GM21390 (cell line): ENCODE results near the gene CCDC194.
A peak's percentile ranks its signal among the peaks of the same experiment; 100 is the strongest.

Experiments
- ATAC-seq: cut with Tn5 transposase; IDR thresholded peaks from one replicate; pipeline ENCODE4 v1.9.1; 2021; ENCODE audit not compliant: unreplicated experiment

CCDC194 gene

GRCh38 chr19:17406046-17406886 lies 12.3 kb upstream of the CCDC194 start:
- ATAC-seq = no peak

DNA sequence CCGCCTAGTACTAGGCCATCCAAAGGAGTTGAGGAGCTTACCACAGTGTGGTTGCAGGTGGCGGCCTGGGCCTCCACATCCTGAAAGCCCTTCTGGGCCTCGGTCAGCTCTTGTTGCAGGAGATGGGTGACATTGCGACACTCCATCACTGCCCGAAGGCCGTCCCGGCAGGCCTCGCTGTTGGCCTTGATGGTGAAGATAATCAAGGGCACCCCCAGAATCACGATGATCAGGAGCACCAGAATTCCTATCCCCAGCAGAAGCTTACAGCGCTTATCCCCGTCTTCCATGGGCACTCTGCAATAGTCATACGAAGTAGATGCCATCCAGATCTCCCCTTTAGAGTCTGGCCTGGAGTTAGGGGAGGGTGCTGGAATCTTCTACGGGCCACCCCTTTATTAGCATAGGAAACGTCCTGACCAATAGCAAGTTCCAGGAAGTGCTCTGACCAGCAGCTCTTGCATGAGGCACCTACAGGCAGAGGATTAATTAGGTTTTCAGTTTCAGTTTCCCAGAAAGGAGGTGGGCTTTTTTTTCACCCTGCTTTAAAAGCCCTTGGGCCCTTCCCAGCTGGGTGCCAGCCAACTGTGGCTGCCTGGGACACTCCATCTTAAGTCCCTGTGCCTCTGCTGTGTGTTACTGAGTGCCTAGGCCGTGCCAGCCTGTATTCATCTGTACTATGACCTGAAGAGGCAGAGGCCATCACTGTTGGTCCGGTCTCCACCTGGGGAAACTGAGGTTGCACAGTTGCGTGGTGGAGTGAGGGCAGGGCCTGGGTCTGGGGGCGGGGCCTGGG lies 11.5 kb upstream of the CCDC194 start, which contains the start of gene BST2:
BST2 (minus strand) TSS at position 381 of the 796 bp plus-strand sequence; CDS start at position 326, 55 bp downstream.
- peak; percentile 73 for ATAC-seq

DNA sequence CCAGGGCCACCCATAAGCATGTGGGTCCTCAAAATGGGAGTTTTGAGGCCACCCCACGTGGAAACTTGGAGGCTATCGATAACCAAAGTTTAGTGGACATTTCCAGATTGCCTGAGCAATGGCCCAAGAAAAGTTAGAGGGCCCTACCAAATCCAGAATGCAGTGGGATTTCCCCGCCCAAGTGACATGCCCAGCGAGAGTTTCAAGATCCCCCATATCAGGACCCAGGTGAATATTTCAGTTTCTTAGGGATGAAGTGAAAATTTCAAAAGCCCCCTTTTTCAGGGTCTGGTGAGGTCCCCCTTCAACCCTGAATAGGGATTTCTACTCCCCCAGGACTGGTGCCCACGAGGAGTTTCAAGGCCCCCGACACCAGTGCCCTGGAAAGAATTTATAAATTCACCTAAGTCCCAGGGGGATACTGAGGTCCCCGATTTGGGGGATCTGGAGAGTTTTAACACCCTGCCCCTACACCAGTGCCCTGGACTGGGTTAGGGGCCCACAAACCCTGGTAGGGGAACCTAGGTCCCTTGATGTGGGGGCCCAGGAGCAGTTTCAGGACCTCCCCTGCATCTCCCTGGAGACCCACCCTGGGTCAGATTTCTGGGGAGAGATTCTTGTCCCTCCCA lies 10.7 kb upstream of the CCDC194 start:
- ATAC-seq = peak; percentile 19

- no peak for ATAC-seq
Observed at GRCh38 chr19:17404015-17404414, 10.0 kb upstream of the CCDC194 start.

DNA sequence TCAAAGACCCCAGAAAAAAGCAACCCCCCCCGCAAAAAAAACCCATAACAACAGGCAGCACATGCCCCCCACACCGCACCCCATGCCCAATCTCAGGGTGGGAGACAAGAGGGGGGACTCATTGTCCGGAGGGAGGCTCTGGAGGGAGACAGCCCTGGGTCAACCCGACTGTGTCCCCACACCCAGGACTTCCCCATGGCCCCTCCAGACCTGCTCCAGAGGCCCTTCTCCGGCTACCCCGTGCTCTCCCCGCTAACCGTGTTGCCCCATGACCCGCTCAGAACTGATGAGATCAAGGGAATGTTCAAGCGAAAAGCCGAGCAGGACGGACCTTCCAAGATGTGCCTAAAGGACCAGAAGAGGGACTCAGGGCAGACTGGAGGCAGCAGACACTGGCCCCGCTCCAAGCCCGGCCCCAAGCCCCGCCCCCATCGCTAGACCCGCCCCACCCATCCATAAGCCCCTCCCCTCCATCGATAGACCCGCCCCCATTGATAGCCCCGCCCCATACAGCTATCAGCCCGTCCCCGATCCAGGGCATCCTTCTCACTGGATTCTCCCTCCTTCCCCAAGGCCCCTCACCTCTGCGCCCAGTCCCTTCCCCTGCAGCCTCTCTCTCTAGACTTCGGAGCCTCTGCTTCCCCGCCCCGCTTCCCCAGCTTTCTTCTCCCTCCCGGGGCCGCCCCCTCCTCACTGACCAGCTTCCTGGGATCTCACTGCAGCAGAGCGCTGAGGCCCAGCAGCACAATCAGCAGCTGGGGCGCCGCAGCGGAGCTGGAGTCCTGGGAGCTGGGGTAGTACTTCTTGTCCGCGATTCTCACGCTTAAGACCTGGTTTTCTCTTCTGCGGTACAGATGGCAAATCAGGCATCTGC lies 9.2 kb upstream of the CCDC194 start:
- no peak for ATAC-seq

GRCh38 chr19:17401628-17402027 lies 7.6 kb upstream of the CCDC194 start:
- ATAC-seq = no peak

DNA sequence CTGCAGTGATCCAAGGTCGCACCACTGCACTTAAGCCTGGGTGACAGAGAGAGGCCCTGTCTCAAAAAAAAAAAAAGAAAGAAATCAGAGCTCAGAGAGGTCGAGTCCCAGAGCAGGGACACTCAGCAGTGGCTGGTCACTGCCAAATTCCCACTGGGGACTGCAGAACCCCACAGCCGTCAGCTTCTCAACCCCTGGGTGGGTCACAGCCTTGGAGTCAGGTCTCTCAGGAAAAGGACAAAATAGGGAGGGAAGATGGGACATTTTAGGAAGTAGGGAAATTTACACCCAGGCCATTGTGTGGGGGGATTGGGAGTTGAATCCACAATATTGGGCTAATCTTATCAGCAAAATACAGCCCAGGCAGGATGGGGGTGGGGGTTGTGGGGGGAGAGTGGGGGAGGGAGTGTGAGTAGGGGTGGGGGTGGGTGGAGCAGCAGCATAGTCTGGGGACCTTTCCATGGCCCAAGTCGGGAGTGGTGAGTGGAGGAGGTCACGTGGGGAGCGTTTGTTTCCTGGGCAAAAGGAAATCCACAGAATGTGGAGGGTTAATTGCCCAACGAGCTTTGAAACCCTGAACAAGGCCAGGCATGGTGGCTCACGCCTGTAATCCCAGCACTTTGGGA lies 5.0 kb upstream of the CCDC194 start:
- ATAC-seq = no peak

DNA sequence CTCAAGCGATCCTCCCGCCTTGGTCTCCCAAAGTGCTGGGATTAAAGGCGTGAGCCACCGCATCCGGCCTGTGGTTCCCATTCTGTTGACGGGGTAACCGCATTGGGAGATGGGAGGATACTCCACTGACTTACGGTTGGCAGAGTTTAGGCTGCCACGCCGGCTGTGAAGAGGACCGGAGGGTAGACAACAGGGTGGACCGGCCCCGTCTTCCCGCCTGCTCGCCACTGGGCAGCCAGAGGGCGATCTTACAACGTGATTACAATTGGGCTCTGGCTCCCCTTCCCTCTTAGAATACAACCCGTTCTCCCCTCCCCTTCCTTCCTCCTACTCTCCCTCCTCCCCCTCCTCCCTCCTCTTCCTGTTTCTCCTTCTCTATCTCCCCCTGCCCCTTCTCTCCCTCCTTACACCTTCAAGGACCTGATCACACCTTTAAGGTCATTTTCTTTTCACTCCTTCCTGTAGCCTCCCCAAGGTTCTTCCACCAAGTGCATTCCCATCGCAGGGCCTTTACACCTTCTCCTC lies 957 bp upstream of the CCDC194 start:
- no peak for ATAC-seq

DNA sequence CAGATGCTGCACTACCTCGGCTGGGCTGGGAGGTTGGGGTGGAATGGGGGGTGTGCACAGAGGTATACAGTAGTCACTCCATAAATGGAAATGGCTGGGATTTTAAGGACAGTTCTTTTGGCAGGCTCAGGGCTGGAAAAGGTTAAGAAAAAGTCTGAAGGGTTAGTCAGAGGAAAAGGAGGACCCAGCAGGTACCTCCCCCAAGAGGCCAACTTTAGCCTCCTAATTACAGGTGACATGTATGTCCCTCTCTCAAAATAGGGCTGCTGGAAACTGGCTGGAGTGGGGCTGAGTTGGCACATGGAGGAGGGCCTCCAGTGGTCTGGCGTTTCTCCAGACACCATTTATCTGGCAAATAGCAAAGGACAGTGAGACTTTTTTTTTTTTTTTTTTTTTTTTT lies 994 bp downstream of the CCDC194 start:
- ATAC-seq = no peak

- ATAC-seq = no peak
Observed at GRCh38 chr19:17391371-17392151, 2.4 kb downstream of the CCDC194 start.

DNA sequence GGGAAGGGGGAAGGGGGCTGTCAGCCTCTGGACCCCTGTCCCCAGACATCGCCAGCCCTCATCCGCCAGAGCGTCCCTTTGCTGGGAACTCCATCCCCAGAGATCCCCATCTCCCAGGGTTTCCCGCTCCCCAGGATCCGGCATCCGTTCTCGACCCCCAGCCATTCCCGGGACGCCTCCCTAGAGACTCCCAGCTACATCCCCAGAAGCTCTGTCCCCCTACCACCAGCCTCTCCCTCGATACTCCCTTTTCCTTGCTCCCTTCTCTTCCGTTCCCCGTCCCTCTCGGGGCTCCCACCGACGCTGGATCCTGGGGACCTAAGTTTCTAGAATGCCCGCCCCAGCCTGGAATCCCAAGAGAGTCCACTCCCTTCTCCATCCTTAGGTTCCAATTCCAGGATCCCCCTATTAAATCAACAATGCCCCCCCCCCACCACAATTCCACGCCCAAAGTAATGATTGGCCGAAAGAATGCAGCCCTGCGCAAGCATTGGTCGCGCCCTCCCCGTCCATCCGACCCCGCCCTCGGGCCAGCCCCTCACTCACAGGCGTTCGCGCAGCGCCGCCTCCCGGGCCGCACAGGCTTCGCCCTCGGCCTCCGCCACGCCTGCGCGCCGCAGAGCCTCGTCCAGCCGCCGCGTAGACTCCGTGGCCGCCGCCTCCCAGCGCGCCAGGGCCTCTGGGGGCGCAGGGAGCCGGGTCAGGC lies 3.2 kb downstream of the CCDC194 start:
- peak; percentile 83 for ATAC-seq

DNA sequence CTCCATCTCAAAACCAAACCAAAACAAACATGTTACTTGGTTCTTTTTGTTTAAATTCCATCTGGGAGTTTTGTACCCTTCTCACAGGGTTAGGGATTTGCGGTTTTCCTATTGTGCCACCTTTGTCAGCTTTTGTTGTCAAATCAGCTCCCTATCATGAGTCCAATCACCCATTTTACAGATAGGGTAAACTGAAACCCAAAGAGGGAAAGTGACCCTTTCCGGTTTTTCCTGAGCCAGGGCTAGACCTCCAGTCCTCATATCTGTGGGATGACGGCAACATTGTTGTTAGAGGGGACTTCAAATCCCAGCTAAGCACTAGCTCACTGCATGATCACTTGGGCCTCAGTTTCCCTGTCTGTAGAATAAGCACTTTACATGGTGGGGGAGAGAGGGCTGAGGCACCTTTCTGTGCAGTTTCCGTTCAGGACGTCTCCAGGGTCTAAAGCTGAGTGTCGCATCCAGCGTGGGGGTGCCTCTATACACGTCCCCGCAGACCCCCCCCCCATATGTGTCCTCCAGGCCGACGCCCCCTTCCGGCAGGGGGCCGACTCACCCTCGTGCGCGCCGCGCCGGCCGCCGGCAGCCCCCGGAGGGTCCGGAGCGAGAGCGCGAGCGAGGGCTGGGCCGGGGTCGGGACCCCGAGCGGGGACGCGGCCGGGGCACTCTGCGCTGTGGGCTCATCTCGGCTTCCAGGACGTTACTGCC lies 3.9 kb downstream of the CCDC194 start:
- no peak for ATAC-seq

DNA sequence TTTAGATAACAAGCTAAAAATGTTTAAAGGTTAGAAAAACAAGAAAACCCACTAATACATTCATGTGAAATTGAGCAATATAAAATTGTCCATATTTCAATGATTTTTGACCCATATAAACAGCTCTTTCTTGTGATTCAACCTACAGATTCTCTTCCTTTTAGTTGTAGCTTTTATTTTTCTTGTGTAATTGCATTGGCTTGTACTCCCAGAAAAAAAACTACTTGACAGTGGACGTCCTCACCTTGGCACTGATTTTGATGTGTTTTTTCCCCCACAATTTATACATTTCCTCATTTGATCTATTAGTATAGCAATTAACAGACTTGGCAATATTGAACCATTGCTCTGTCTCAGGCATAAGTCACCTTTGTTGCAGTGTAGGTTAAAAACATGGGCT lies 4.7 kb downstream of the CCDC194 start:
- ATAC-seq = no peak

DNA sequence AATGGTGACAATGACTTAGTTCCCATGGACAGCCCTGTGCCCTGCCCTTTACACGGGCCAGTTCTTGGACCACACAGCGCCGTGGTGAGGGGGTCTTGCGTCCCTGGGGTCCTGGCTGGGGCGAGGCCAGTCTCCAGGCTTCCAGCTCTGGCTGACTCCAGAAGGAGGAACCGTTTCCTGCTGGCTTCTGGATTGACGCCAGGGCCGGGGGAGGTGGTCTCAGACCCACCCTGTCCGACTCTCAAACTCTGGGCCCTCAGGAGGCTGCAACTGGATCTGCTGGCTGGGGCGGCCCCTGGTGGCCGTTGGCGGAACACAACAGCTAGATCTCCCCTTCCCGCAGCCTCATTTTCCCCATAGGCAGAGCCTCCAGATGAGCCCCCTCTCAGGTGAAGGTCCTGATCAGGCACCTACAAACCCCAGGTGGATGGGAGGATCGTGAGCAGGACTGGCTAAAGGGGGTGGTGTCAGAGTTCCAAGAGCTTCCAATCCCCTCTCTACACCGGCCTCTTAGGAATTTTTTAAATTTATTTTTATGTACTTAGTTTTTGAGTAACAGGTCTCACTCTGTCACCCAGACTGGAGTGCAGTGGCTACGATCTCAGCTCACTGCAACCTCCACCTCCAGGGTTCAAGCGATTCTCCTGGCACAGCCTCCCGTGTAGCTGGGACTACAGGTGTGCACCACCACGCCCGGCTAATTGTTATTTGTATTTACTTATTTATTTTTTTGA lies 8.0 kb downstream of the CCDC194 start:
- no peak for ATAC-seq

GRCh38 chr19:17380426-17381138 lies 13.4 kb downstream of the CCDC194 start:
- no peak for ATAC-seq

DNA sequence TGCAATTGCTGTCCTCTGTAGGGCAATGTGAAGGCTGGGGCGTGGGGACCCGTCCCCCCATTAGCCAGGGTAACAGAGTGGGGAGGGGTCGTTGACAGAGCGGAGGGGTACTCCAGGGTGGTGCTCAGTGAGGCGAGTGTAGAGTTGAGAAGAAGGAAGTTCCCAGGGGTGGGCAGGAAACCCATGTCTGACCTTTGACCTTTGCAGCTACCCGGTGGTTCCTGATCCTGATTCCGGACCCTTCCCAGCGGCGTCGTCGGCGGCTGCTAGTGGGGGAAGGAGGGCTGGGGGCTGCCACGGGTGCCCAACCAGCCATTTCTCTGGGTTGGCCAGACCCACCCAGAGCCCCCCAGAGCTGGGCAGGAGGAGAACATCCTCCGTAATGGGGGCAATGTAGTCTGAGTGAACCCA lies 14.8 kb downstream of the CCDC194 start:
- no peak for ATAC-seq

DNA sequence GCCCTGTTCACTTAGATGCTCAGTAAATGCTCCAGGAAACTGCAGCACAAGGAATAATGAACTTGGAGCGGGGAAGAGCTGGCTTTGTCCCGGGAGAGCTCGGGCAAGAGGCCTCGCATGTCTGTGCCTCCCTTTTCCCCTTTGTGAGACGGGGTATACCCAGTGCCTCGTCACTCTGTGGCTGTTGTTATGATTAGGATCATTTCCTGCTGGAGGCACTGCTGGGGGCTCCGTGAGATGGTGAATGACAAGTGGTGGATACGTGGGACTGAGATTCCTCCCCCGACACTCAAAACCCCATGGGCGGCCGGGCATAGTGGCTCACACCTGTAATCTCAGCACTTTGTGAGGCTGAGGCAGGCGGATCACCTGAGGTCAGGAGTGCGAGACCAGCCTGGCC lies 15.7 kb downstream of the CCDC194 start:
- ATAC-seq = no peak
